DMS53 treated with DMSO at 0.1 percent for 48 hours (cell line): ENCODE measurements around the gene MST1.
"Not testable (repeated sequence)": the region's sequence is repeated elsewhere in the genome, so short reads cannot be mapped to it uniquely, and the experiment has no call there.

Experiments
- DNase-seq: peaks from one replicate; lab custom pipeline; 2025; ENCODE audit not compliant: unreplicated experiment; lab: John Stamatoyannopoulos, UW

The MST1 gene

GRCh38 chr3:49701388-49702077 lies 12.3 kb upstream of the MST1 start:
- no peak for DNase-seq

GRCh38 chr3:49700453-49701128 lies 11.3 kb upstream of the MST1 start:
- no peak for DNase-seq

- DNase-seq: no peak
Measured at GRCh38 chr3:49700014-49700413, 10.7 kb upstream of the MST1 start.

GRCh38 chr3:49699281-49699979 lies 10.2 kb upstream of the MST1 start:
- DNase-seq: no peak

GRCh38 chr3:49695350-49696015 lies 6.2 kb upstream of the MST1 start:
- DNase-seq: not testable (repeated sequence)

- not testable (repeated sequence) for DNase-seq
Measured at GRCh38 chr3:49694409-49695070, 5.3 kb upstream of the MST1 start.

- not testable (repeated sequence) for DNase-seq
Measured at GRCh38 chr3:49691481-49691880, 2.2 kb upstream of the MST1 start.

- not testable (repeated sequence) for DNase-seq
Measured at GRCh38 chr3:49690856-49691255, 1.6 kb upstream of the MST1 start.

- not testable (repeated sequence) for DNase-seq
Measured at GRCh38 chr3:49689908-49690624, 792 bp upstream of the MST1 start.

- DNase-seq: not testable (repeated sequence)
Measured at GRCh38 chr3:49688338-49689045, 782 bp downstream of the MST1 start.

GRCh38 chr3:49687424-49687795 lies 1.9 kb downstream of the MST1 start:
- DNase-seq: not testable (repeated sequence)

- not testable (repeated sequence) for DNase-seq
Measured at GRCh38 chr3:49686769-49687423, 2.4 kb downstream of the MST1 start.

- not testable (repeated sequence) for DNase-seq
Measured at GRCh38 chr3:49686346-49686745, 2.9 kb downstream of the MST1 start.

- not testable (repeated sequence) for DNase-seq
Measured at GRCh38 chr3:49685846-49686245, 3.4 kb downstream of the MST1 start.

- not testable (repeated sequence) for DNase-seq
Measured at GRCh38 chr3:49685103-49685502, 4.2 kb downstream of the MST1 start.

- DNase-seq: not testable (repeated sequence)
Measured at GRCh38 chr3:49684453-49684852, 4.8 kb downstream of the MST1 start.

GRCh38 chr3:49683162-49683561 lies 6.1 kb downstream of the MST1 start:
- DNase-seq: no peak

GRCh38 chr3:49681543-49681942 lies 7.7 kb downstream of the MST1 start:
- no peak for DNase-seq

GRCh38 chr3:49681232-49681522 lies 8.1 kb downstream of the MST1 start:
- no peak for DNase-seq
